ENCODE data around the gene RGL2. TPM values are rescaled to one million over a fixed set of nuclear protein-coding genes. Genes with fewer than 3 reads are reported as not detected.

RGL2 gene
- total and polyA plus RNA-seq, 8 donors = 83.3 to 157 (median 137) TPM

DNA sequence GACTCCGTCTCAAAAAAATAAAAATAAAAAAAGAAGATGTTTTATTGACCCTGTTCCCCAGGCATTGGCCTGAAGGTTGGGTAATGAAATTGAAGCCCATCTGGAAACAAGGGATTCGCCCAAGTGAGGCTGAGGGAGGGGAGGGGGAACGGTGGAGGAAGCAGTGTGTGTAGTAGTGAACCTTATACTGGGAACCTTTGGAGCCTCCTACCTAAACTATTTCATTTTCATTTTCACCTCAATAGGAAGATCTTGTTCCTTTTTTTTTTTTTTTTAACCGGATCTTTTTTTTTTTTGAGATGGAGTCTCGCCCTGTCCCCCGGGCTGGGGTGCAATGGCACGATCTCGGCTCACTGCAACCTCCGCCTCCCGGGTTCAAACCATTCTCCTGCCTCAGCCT, 32.0 kb upstream of the RGL2 start:
- no peak for ATAC-seq
- Histone ChIP-seq H3K27me3 (no peaks in the 10 kb centered on the region), H3K27ac (no peak overlapping the region), H3K36me3 (no peaks in the 10 kb centered on the region), H3K9me3 (no peaks in the 10 kb centered on the region), H3K4me3 (no peak overlapping the region), H3K4me1 (no peaks in the 10 kb centered on the region)
- intact Hi-C loops (cut with DNase I) = no loop called here
- no peak for TF ChIP-seq CTCF (IDR thresholded peaks at IDR 0.05)
- DNase-seq = no peak

DNA sequence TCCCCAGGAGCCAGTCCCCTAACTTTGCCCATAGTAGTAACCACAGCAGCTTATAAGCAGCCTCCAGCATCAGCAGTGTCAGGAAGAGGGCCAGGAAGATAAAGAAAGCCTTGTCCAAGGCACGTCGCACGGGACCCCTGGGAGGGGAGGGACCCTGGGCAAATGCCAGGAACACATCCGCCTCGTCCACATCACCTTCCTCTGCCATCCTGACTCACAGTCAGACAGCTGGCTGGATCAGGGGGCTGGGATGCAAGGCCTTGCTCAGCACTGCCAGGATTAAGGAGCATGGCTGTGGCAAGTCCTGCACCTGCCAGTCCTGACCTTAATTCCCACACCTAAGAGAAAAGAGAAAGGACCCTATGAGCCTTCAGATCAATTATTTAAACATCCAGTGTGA, 30.3 kb upstream of the RGL2 start:
- DNase-seq (no peak), ATAC-seq (no peak)
- intact Hi-C loops (cut with DNase I) = no loop called here
- no peaks in the 10 kb centered on the region for H3K9me3 ChIP-seq
- H3K27me3 ChIP-seq = no peaks in the 10 kb centered on the region
- no peak overlapping the region for H3K27ac ChIP-seq
- no peak for TF ChIP-seq CTCF (IDR thresholded peaks at IDR 0.05)
- no peaks in the 10 kb centered on the region for H3K36me3 ChIP-seq
- no peak overlapping the region for H3K4me3 ChIP-seq
- peaks cover under 1 to 5% of the 10 kb centered on the region in 2 donors for H3K4me1 ChIP-seq

DNA sequence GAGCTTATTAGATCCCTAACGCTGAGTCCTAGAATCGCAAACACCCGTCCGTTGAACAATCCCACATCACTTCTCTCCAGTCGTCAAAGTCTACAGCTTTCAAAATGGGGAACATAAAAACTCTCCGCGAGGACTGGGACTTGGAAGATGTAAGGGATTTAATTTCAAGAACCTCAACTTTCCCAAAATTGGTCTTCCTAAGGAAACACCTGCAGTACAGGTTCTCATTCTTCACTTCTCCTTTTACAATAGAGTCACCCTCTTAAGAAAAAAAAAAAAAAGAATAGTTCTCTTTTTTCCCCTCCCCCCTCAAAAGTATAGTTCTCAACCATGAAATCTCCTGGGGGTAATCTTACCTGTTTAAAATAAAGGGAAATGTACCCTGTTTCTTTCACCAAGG, 25.4 kb upstream of the RGL2 start:
- peak overlapping the region; percentile 78 to 87 for H3K27ac ChIP-seq
- no peak for TF ChIP-seq CTCF (IDR thresholded peaks at IDR 0.05)
- peaks cover 0 to 23% of the 10 kb centered on the region in 2 donors for H3K36me3 ChIP-seq
- ATAC-seq = no peak
- DNase-seq = no peak
- peaks cover 16 to 43% of the 10 kb centered on the region in 2 donors for H3K4me1 ChIP-seq
- intact Hi-C loops (cut with DNase I) = no loop called here
- no peaks in the 10 kb centered on the region for H3K27me3 ChIP-seq
- no peaks in the 10 kb centered on the region for H3K9me3 ChIP-seq
- peak overlapping the region; percentile 73 to 74 for H3K4me3 ChIP-seq

GRCh38 chr6:33323623-33323948, 24.8 kb upstream of the RGL2 start:
- no peak for TF ChIP-seq CTCF (IDR thresholded peaks at IDR 0.05)
- Histone ChIP-seq H3K4me3 (peak overlapping the region; percentile 73 to 74), H3K9me3 (no peaks in the 10 kb centered on the region), H3K27ac (peak overlapping the region; percentile 78 to 87), H3K36me3 (peaks cover 0 to 28% of the 10 kb centered on the region in 2 donors), H3K27me3 (no peaks in the 10 kb centered on the region), H3K4me1 (peaks cover 17 to 49% of the 10 kb centered on the region in 2 donors)
- ATAC-seq (no peak), DNase-seq (no peak)
- intact Hi-C loops (cut with DNase I) = no loop called here

- intact Hi-C loops (cut with DNase I) = no loop called here
These were observed 22.5 kb upstream of the RGL2 start for GRCh38 chr6:33321227-33321626.

More at GRCh38 chr6:33321227-33321626, 22.5 kb upstream of the RGL2 start:
- Histone ChIP-seq H3K27me3 (no peaks in the 10 kb centered on the region), H3K9me3 (no peaks in the 10 kb centered on the region), H3K27ac (peak overlapping the region in 1 of 2 donors; percentile 87), H3K36me3 (peaks cover 0 to 34% of the 10 kb centered on the region in 2 donors), H3K4me1 (peaks cover 28 to 65% of the 10 kb centered on the region in 2 donors), H3K4me3 (peak overlapping the region in 1 of 2 donors; percentile 74)
- no peak for TF ChIP-seq CTCF (IDR thresholded peaks at IDR 0.05)
- no peak for DNase-seq
- ATAC-seq = no peak
